ENCODE measurements around the gene RNASET2.
A peak's percentile ranks its signal among the peaks of the same experiment; 100 is the strongest.
"Not testable (repeated sequence)": the region's sequence is repeated elsewhere in the genome, so short reads cannot be mapped to it uniquely, and the experiment has no call there.

Gene RNASET2

DNA sequence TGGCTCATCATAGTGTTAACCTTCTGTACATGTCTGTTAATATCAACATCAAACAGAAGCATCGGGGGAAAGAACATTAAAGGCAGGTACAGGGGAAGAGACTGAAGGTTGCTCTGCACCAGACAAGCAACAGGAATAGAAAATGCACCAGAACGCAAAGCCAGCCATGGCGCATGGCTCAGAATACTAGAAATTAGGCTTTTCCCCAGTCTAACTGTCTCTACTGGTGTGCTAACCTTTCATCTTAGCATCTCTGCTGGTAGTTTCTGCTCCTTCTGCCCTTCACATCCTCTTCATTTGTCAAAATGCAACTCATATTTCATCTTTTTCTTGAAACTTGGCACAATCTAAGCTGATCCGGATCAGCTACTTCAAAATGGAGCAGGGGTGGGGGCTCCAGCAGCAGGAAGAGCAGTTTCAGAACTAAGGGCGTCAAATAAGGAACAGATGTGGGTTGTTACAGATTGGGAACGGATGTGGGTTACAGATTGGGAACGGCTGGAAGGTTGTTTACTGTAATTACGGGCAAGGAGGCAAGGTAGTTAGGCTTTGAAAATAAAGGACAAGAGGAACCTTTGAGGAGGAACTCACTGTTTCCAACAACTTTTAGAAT is 13.1 kb upstream of the RNASET2 start:
- no peak for DNase-seq (ENCODE audit: low spot score)

DNA sequence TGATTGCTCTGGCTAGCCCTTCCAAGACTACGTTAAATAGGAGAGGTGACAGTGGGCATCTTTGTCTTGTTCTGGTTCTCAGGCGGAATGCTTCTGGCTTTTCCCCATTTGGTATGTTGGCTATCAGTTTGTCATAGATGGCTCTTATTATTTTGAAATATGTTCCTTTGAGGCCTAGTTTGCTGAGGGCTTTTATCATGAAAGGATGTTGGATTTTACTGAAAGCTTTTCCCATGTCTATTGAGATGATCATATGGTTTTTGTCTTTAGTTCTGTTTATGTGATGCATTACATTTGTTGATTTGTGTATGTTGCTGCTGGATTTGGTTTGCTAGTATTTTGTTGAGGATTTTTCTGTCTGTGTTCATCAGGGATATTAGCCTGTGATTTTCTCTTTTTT is 9.9 kb upstream of the RNASET2 start:
- no peak for DNase-seq (ENCODE audit: low spot score)

DNA sequence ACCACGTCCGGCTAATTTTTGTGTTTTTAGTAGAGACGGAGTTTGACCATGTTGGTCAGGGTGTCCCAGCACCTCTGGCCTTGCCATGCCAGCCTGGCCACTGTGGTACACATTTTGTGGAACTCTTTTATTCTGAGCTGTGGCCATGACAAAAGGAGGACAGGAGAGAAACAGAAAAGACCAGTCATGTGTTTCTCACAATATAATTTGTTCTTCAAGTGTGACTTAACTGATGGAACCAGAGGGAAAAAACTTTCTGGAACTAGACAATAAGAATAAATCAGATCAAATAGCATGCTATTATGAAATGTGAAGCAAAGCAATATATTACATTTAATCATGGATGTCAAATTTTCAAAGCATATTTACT is 4.2 kb upstream of the RNASET2 start:
- no peak for DNase-seq (ENCODE audit: low spot score)

GRCh38 chr6:166959911-166960608 is 3.7 kb upstream of the RNASET2 start:
- no peak for DNase-seq (ENCODE audit: low spot score)

DNA sequence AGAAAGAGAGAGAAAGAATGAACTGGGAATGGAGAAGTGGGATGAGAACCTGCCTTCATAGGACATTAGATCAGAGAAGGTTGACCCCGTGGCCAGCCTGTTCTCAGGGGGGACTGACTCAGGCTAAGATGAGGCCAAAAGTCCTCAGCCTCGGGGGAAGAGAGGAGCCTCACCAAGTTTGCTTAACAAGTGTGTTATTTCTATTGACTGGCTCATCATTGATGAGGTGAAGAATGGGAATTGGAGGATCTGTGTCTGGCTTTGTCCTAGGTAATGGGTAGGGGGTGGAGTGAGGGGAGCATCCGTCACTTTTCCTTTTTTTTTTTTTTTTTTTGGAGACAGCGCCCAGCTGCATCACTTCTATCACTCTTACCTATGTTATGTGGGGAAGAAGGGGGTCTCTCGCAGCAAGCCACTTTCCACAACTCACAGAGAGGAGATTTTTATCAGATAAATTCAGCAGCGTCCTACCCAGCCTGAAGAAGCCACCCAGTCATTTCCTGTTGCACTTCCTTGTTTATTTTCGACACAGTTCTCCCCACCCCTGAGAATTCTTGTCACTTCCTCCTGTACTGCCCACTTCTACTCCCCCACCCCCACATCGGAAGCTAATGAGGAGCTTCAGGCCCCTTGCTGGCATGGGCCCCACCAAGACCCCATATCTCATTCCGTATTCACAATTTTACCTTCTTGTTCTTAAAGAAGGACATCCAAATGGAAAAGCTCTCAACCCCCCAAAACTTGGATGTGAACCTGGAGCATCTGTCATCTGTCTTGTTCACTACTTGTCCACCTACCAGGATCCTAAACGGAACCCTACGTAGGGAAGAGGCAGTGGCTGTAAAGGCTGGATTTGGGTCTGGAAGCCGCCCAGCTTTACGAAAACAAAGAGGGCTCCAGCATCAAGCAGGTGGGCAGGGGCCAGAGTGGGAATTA is 2.8 kb upstream of the RNASET2 start:
- DNase-seq (ENCODE audit: low spot score): no peak

DNA sequence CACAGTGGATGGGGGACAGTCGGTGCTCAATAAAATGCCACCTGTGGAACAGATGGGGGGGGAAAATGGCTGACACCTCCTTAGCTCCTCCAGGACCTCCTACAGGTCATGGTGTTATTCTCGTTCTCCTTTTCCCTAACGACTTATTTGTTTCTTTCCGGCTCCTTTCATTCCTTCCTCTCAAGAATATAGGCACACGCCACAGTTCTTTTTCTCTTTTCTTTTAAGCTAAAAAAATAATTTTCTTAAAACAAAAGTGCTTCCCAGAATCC is 1.4 kb upstream of the RNASET2 start:
- DNase-seq (ENCODE audit: low spot score): no peak

- DNase-seq (ENCODE audit: low spot score): peak; percentile 60
These were observed 896 bp upstream of the RNASET2 start for GRCh38 chr6:166957087-166957804.

GRCh38 chr6:166955865-166956443 is 396 bp downstream of the RNASET2 start:
- no peak for DNase-seq (ENCODE audit: low spot score)

- no peak for DNase-seq (ENCODE audit: low spot score)
These were observed 1.1 kb downstream of the RNASET2 start for GRCh38 chr6:166955121-166955864.

GRCh38 chr6:166954118-166954713 is 2.1 kb downstream of the RNASET2 start:
- no peak for DNase-seq (ENCODE audit: low spot score)

- DNase-seq (ENCODE audit: low spot score): no peak
These were observed 3.5 kb downstream of the RNASET2 start for GRCh38 chr6:166952567-166953486.

DNA sequence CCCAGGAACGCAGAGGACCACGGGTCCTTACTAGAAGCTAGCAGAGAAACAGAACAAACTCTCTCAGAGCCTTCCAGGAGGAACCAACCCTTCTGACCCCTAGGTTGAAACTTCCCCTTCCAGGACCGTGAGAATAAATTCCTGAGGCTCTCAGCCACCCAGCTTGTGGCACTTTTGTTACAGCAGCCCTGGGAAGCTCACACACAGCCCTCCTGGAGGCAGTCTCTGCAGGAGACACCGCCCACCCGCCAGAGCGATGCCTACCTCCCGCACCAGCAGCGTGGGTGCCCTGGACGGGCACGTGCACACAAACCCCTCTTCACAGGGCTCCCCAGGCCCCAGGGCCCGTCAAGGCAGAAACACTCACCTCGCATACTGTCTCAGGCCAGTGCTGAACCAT is 4.2 kb downstream of the RNASET2 start:
- no peak for DNase-seq (ENCODE audit: low spot score)

- DNase-seq (ENCODE audit: low spot score): no peak
These were observed 4.7 kb downstream of the RNASET2 start for GRCh38 chr6:166951670-166952060.

GRCh38 chr6:166950892-166951669 is 5.3 kb downstream of the RNASET2 start:
- DNase-seq (ENCODE audit: low spot score): not testable (repeated sequence)

DNA sequence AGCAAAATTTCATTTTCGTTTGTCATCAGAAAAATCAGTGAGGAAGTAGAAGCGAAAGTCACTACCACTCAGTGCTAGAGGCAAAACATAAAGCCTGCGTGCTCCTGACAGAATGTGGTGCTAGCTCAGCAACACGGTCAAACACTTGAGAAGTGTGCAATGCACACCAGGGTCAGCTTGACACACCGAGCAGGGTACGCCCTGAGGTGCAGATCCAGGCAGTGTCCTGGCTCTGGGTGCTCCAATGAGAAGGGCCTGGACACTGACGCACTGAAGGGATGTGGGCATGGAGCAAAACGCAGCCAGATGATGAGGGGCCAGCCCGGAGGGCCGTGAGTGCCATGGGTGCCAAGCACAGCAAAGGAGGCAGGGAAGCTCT is 5.9 kb downstream of the RNASET2 start:
- DNase-seq (ENCODE audit: low spot score): no peak

DNA sequence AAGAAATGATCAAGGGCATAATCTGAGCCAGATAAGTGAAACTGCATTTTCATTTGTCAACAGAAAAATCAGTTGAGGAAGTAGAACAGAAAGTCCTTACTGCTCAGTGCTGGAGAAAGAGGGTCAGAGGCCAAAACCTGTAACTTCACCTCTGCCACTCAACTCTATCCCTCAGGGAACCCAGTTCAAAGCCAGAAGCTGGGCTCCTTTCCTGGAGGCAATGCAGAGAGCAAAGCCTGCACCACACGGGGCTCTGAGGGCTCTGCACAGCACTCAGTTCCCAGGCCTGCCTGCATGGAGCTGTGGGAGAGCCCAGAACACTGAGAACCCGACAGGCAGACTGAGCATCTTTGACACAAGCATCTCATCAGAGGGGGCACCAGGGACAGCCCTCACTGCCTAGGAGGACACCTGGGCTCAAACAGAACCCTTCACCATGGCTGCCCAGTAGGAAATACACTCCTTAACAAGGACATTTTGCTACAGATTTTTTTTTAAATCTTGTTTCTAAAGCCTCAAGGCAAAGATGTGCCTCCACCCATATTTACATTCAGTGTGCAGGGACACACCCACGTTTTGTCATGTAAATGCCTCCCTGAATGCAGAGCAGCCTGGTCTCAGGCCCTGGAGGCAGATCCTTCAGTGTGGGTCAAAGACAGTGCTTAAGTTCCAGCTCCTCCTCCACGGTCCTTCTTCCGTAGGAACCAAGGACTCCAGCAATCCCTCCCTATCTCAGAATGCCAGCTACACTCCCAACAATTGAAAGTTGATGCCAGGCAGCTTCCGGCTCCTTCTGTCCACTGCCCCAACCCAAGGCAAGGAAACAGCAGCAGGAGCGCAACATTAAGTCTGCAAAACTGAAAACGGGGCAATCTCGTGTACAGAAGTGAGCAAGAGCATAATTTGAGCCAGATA is 6.6 kb downstream of the RNASET2 start:
- DNase-seq (ENCODE audit: low spot score): no peak

DNA sequence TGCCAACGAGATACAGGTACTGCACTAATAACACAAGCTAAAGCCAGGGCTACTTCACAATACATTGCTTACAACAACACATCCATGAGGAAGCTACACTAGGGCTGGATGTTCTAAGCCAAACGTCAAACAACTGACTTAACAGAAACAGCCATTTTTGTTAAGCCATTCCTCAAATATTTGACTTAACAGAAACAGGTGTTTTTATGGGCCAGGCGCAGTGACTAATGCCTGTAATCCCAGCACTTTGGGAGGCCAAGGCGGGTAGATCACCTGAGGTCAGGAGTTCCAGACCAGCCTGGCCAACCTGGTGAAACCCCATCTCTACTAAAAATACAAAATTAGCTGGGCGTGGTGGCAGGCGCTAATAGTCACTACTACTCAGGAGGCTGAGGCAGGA is 7.6 kb downstream of the RNASET2 start:
- not testable (repeated sequence) for DNase-seq (ENCODE audit: low spot score)

DNA sequence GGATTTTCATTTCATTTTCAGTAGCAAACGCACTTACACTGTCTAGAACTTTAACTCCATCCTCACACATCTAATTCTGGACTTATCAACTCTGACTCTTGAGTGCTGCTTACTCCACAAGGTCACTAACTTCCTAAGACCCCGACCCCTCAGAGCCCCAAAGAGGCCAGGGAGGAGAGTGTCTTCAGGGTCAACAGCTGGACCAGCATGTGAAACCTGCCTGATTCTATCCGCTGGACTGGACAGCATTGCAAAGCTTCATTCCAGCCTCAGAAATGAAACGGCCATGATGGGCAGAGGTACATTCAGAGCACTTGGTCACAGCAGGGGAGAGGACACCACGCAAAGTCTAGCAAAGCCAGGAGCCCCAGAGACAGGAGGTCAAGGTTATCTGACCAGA is 9.1 kb downstream of the RNASET2 start:
- DNase-seq (ENCODE audit: low spot score): no peak
